Neural progenitor cell (in vitro differentiated cells): ENCODE measurements around the gene ESRRB.

Source experiments
- CTCF ChIP-seq: fragments of 200-600 bp; sonication (generic); IDR thresholded peaks from 2 replicates; pipeline ENCODE4 v1.5.1; 2017; ENCODE audit warnings: antibody characterized with exemption, mild to moderate bottlenecking
- EZH2 ChIP-seq: fragments of 200-600 bp; sonication (generic); IDR thresholded peaks from 2 replicates; pipeline ENCODE4 v1.6.1; 2017; ENCODE audit warnings: antibody characterized with exemption, mild to moderate bottlenecking, moderate library complexity

GRCh38 chr14:76351941-76352340 is 24.0 kb upstream of the ESRRB start:
- TF ChIP-seq CTCF (no peak), EZH2 (no peak)
